Posterior cingulate gyrus (tissue), 11 donors: ENCODE measurements around the gene AMIGO3.
"Not testable (repeated sequence)": the region's sequence is repeated elsewhere in the genome, so short reads cannot be mapped to it uniquely, and the experiment has no call there.

Source experiments
- DNase-seq, 10 donors: peaks; one replicate each; pipeline versions ENCODE4 v3.0.0 to v3.0.0-alpha.2; 2020 to 2021; ENCODE audit warnings: mixed read lengths in 3 of 10
- intact Hi-C: fragments of 100-400 bp; cut with DNase I; formaldehyde crosslinking; loops from one replicate; pipeline ENCODE4 v1.15.1; 2023

AMIGO3 gene

DNA sequence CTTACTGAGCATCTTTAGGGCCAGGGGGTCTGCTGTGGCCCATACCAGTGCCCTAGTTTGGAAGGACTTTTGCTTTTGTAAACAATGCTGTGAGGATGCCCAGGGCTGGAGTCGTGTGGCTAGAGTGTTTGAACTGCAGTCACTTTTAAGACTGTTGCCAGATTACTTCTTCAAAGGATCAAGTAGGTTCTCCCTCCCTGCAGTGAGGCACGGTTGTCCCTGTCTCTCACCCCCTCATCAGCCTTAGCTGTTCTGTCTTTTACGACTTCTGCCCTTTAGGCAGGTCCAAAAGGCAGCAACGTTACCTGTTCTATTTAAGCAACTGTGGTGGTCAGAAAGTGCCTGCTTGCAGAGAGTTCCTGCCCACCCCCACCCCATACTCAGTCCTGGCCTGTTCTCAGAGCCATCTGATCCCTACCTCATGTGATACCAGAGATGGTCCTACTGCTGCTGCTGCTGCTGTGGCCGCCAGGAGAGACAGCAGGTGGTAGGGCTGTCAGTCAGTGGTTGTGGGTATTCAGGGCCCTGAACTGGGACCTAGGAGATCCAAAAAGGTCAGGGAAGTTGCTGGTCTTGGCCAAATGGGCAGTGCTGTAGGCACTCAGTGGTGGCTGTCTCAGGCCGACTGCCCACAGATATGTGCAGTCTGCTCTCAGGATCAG, 24.9 kb downstream of the AMIGO3 start:
- intact Hi-C loops = not testable (repeated sequence)
- peak in 1 of 10 donors; percentile 18 for DNase-seq

DNA sequence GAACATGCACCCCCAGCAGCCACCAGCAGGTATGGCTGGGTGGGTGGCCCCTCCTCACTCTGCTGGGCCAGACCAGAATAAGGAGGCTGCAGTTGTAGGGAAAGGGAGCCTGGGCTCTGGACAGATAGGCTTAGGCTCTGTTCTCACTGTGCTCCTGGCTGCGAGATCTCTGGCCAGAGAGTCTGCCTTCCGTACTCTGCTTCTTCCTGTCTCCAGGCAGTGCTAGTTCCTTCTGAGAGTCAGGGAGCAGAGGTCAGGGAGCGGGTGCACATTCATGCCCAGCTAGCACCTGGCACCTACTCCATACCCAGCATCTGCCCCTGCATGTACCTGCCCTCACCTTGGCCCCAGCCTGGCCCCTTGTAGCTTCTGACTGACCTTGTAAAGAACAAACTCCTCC, 28.0 kb downstream of the AMIGO3 start:
- intact Hi-C loops = not testable (repeated sequence)
- peak in 1 of 10 donors; percentile 43 for DNase-seq

DNA sequence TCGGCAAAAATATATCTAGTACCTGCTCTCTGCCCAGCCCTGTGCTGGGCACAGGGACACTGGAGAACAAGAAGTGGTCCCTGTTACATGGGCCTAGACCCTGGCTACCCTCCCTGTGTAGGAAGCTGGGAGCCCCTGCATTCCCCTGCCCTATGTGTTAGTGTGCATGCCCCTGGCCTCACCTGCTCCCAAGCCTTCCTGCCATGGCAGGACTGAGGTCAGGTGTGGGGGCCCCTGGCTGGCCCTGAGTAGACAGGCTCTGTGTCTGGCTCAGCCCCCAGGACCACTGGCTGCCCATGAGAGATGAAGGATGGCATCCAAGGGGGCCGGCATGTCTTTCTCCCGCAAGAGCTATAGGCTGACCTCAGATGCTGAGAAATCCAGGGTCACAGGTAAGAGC, 28.6 kb downstream of the AMIGO3 start:
- DNase-seq = peak in 1 of 10 donors; percentile 45
- intact Hi-C loops = not testable (repeated sequence)

DNA sequence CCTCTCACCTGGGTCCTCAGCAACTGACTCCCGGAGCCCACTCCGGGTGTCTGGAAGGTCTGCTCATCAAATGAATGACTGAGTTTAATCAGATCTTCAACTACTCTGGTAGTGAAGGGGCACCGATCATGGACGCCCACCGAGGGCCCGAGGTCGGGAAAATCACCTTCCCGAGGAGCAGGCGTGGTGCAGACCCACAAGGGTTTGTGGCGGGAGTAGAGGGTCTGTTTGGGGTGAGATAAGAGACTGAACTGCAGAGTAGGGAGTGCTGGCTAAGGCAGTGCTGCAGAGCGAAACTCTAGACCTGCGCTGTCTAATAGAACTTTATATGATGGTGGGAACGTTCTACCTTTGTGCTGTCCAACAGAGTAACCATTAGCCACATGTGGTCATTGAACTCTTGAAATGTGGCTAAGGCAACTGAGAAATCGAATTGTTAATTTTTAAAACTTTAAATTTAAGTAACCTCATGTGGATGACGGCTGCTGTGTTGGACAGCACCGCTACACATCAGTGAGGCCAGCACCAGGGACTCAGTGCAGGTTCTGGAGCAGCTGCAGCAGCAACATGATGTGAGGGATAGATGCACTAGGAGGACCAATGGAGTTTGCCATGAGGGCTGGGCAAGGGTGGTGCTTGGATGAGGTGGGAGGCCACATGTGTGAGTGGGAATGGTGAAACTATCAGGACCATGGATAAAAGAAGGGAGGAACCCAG, 29.4 kb downstream of the AMIGO3 start:
- intact Hi-C loops = not testable (repeated sequence)
- peak in 1 of 10 donors; percentile 49 for DNase-seq

DNA sequence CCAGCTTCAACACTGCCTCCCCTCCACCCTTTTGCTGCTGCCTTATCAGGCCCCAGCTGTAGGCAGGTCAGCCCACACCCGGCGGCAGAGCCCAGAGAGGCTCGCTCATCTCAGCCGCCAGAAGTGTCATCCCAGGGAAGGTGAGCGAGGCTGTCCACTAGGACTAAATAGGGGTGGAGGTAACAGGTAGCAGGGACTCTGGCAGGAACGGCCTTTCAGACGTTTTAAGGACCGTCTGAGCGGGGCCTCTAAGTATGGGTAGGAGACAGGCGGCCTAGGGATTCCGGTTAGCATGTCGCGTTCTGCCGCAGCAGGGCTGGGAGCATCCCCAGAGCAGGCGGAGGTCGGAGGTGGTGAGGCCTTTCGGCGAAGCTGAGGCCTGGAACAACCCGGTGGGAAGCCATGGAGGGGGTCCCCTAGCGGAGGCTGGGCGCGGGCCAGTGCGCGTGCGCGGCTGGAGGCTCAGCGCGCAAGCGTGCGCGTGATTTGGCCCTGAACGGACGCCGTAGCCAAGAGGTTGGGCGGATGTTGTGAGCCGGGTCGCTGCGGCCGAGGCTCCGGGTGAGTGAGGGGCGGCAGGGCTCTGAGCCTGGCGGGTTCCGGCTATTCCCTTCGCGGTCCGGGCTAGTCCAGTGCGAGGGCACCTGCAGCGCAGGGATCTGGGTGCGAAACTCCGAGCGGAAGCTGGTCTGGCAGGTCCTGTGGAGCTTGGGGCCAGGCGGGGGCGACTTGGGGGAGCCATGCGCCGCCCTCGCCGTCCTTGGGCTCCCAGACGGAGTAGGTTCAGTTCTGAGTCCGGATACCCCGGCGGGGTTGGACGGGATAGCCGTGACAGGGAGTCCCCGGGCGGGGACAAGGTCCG, 30.2 kb downstream of the AMIGO3 start, which contains the start of the genes MST1 and RNF123:
MST1 (minus strand) TSS at position 429 of the 862 bp plus-strand sequence. CDS start 783 bp downstream, outside the sequence.
RNF123 (plus strand) TSS at position 512 of the 862 bp plus-strand sequence. CDS start 1,609 bp downstream, outside the sequence.
- peak; percentile 74 to 96 (median 82) for DNase-seq
- intact Hi-C loops = no loop called here

DNA sequence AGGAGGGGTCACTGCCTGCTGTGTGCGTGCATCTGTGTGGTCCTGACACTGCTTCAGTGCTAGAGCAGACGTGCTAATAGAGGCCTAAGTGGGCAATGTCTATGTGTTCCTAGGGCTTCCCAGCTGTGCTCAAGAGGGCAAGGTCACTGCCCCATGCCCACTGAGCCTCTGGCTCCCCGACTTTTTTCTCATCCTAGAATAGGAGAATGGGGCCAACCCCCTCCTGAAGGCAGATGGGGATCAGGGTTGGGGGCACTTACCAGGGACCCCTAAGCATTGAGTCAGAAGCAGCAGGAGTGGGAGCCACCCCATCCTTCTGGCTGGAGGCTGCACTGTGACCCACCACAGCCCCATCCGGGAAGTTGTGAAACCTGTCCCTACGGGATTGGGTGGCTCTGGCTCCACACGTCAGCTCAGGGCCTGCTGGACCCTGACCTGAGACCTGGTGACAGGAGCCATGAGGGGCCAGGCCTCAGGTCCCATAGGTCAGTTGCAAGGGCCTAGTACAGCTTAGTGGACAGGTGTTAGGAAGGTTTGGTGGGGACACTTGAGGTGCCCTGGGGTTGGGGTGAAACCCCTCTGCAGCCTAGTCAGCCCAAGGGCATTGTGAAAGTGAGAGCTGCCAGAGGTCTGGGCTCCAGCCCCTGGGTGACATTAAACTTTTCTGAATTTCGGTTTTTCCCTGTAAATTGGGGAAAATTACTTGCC, 31.0 kb downstream of the AMIGO3 start:
- DNase-seq = peak in 1 of 10 donors; percentile 77
- intact Hi-C loops = not testable (repeated sequence)

DNA sequence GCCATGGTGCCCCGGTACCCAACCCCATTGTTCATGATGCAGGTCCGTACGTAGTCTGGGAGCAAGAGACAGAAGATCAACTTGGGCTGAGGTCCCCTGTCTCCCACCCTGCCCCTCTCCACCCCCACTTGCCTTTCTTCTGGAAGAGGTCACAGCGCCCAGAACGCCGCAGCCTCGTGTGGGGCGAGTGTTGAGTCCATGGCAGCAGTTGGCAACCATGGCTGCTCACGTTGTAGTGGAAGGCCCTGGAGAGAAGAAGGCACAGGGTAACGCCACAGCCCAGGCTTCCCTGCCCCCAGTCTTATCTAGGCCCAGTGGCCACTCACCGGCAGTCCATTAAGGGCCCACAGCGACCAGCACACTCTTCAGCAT, 32.1 kb downstream of the AMIGO3 start:
- intact Hi-C loops = not testable (repeated sequence)
- peak in 1 of 10 donors; percentile 61 for DNase-seq

DNA sequence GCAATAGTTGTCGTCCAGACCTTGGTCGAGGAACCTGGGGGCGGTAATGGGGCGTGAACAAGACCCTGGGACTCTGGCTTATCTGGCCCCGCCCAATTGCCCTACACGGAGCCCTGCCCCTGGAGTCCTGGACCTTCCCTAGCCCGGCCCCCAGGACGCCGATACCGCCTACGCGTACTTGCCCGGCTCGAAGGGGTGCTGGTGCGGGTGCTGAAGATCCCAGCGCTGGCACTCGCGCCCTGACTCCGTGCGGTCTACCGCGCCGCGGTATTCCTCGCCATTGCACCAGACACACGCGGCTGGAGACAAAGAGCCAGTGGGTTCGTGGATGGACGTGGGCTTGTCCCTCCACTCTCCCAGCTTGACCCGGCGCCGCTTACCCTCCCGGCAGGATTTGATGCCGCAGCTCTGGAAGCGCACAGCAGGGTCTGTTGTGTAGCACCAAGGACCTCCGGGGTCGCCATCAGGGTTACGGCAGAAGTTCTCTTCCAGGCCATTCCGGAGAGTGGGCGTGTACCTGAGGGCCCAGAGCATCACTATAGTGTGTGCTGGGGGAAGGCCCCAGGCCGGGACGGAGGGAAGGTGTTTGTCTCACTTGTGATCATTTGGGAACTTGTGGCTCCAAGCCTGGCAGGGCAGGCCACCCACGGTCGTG, 32.6 kb downstream of the AMIGO3 start:
- intact Hi-C loops = not testable (repeated sequence)
- peak in 1 of 10 donors; percentile 86 for DNase-seq

DNA sequence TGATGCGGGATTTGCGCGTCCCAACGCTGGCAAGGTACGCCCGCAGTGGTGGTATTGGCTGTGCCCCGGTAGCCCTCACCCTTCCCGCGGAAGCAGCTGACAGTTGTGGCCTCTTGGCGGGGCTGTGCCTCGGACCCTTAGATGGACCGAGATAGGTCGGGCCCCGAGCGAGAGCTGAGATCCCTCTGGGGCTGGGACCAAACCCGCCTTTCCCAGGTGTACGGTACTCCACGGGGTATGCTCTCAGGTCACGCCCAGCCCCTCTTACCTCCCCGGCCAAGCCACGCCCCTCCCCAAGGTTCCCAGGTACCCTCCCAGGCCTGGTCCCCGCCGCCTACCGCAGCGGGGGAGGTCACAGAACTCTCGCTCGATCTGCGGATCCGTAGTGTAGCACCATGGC, 33.1 kb downstream of the AMIGO3 start:
- intact Hi-C loops = not testable (repeated sequence)

DNA sequence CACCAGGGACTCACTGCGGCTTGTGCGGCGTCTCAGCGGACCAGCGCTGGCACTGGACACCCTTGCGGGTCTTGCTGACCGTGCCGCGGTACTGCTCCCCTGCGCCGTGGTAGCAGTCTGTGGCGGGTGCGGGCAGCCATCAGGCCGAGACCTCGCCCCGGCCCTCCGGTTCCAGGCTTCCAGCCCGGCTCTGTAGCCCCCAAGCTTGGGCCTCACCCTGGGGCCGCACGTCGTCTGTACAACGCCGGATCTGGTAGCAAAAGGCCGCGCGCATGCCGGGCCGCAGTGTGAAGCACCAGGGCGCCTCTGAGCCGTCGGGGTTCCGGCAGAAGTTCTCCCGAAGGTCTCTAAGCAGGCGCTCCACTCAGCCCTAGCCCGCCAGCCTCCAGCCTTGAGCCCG, 33.6 kb downstream of the AMIGO3 start:
- DNase-seq = peak in 1 of 10 donors; percentile 63
- intact Hi-C loops = not testable (repeated sequence)

More for the DNA sequence above, 33.1 kb downstream of the AMIGO3 start:
- peak in 1 of 10 donors; percentile 87 for DNase-seq

DNA sequence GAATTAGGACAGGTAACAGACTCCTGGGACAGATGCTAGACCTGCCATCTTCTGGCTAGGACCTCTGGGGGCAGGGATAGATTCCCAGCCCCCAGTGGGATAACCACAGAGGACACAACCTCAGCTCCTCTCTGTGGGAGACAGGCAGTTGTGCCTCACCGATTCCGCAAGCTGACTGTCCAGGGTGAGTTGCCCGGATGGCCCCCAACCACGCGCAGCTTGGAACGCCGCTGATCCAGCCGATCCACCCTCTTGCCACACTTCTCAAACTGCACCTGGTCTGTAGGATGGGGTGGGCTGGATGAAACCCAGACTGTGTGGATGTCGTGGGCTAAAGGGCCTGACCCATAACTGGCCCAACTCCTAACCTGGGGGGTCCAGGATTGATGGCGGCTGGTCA, 34.4 kb downstream of the AMIGO3 start:
- intact Hi-C loops = not testable (repeated sequence)
- DNase-seq = peak in 1 of 10 donors; percentile 52

DNA sequence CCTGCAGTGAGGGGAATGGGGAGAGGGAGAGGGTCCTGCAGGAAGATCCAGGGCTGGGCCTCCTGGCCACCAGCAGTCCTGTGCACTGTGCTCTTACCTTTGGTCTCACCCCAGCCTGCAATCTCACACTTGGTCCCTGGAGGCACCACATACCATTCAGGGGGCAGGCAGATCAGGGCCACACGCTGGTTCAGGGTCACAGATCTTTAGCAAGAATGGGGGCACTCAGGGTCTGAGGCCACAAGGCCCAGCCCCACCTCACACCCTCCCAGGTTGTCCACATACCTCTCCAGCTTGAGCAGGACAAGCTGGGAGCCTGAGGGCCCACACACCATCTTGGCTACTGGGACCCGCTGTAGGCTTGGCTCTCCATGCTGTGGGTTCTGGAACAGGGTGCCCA, 35.0 kb downstream of the AMIGO3 start:
- intact Hi-C loops = not testable (repeated sequence)
- peak in 1 of 10 donors; percentile 62 for DNase-seq

DNA sequence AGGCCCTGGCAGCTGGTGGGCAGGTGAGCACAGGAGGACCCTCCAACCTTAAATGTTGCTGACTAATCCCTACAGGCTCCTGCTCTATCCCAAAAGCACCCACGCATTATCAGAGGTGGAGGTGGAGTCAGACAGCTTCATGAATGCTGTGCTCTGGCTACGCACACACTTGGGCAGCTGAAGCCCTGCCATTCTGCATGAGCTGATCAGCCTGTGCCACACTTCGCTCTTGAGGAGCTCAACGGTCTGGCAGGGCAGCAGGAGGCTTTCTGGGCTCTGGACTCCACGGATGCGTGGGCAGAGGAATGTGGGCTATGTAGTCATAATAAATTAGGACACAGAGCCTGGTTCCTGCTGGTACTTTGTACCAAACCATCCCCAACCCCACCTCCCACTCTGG, 36.3 kb downstream of the AMIGO3 start:
- intact Hi-C loops = no loop called here
- DNase-seq = peak in 1 of 10 donors; percentile 84

DNA sequence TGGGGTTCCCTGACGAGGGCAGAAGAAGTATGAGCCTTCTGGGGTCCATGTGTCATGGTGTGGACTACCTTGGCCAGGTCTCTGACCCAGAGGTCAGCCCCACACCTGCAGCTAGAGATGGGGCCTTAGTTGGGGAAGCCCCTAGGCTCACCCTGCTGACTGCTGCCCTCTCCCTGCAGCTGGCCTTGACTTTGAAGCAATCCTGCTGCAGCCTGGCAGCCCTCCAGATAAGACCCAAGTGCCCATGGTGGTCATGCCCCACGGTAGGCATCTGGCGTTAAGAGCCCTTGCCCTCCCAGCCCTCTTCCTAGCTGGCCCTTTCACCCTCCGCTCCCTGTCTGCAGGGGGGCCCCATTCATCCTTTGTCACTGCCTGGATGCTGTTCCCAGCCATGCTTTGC, 37.9 kb downstream of the AMIGO3 start:
- peak in 1 of 10 donors; percentile 75 for DNase-seq
- intact Hi-C loops = no loop called here

DNA sequence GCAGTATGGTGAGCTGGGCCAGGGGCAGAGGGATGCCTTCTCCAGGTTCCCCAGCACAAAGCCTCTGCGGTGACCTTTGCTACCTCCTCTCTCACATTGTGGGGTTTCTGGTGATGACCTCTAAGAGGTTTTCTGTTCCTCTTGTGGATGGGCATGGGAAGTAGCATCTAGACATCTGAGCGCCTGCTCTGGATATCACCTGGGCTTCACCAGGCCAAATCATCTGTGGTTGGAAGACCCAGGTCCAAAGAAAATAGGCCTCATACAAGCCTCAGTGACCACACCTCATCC, 38.3 kb downstream of the AMIGO3 start:
- intact Hi-C loops = no loop called here
- DNase-seq = no peak

DNA sequence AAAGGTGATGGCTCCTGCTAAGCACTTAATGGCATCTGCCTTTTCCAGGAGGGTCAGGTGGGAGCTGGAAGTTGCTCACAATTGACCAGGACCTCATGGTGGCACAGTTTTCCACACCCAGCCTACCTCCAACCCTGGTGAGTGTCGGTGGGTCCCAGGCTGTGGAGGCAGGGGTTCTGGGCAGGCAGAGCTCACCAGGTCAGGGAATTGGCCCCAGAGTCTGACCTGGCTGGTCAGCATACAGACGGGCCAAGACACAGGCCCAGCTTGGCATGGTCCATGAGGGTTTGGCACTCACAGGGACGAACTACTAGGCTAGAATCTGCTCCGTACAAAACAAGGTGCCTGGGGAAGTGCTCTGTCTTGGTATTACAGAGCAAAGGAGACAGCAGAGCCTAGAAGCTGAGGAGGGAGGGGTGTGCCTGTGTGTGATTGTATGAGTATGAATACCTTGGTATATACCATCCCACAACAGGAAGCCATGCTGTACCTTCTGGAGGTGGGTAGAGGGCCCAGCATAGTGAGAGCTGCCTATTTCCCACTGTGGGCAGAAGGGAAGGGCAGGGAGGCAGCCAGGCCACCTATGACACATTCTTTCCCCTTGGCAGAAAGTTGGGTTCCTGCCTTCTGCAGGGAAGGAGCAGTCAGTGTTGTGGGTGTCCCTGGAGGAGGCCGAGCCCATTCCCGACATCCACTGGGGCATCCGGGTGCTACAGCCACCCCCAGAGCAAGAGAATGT, 38.8 kb downstream of the AMIGO3 start:
- peak in 4 of 10 donors; percentile 35 to 84 (median 65) for DNase-seq
- intact Hi-C loops = no loop called here

DNA sequence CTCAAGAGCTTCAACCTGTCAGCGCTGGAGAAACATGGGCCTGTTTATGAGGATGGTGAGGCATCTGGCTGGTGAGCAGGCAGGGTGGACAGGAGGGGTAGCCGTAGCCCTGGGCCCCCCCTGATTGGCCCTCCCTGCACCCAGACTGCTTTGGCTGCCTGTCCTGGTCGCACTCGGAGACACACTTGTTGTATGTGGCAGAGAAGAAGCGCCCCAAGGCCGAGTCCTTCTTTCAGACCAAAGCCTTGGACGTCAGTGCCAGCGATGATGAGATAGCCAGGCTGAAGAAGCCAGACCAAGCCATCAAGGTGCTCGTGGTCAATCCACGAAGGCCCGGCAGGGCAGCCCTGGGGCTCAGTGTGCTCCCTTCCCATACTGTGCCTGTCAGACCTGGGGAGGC, 43.6 kb downstream of the AMIGO3 start:
- peak in 1 of 10 donors; percentile 65 for DNase-seq
- intact Hi-C loops = no loop called here

DNA sequence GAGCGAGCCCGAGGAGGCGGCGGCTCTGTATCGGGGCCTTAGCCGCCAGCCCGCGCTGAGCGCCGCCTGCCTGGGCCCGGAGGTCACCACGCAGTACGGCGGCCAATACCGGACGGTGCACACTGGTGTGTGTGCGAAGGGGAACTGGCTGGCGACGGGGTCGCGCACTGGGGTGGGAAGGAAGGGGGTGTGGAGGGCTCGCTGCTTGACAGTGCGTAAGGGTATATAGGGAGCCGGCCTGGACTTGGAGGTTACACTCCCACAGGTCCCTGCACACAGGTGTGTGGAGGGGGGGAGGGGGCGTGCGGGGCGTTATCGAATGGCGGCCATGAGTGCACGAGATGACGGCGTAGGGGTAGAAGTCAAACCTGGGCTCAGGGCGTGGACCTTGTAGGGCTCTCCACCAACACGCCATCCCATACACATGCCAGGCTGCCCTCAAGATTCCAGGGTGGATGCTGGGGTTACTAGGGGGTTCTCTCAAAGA, 44.9 kb downstream of the AMIGO3 start:
- intact Hi-C loops = no loop called here
- no peak for DNase-seq
